Right cardiac atrium (tissue), 5 donors: Measurements from ENCODE around the gene CSF1R. TPM values are rescaled to one million over a fixed set of nuclear protein-coding genes. Genes with fewer than 3 reads are reported as not detected.
A peak's percentile ranks its signal among the peaks of the same experiment; 100 is the strongest.

Experiments used
- ATAC-seq, 2 donors: fragments of 200-7000 bp; cut with Tn5 transposase; one replicate each; pipeline versions ENCODE4 v1.8.0 to v1.9.1; 2020; ENCODE audit warnings: moderate library complexity in 2 of 2, mild to moderate bottlenecking in 1 of 2
- DNase-seq, 3 donors: peaks; one replicate each; pipeline ENCODE4 v3.0.0-alpha.2; 2020
- H3K27ac ChIP-seq: one replicate; pipeline ENCODE4 v1.5.1; 2013; ENCODE audit warnings: mild to moderate bottlenecking, low read length, control low read depth, moderate library complexity
- H3K27me3 ChIP-seq: one replicate; pipeline ENCODE4 v1.6.1; 2013; ENCODE audit not compliant: control insufficient read depth, insufficient read depth
- H3K4me1 ChIP-seq: one replicate; pipeline ENCODE4 v1.6.1; 2013; ENCODE audit warnings: low read length; ENCODE audit not compliant: control insufficient read depth, insufficient read depth
- H3K4me3 ChIP-seq: one replicate; pipeline ENCODE4 v1.5.1; 2013; ENCODE audit warnings: low read length, control low read depth
- H3K9me3 ChIP-seq: one replicate; pipeline ENCODE4 v1.6.1; 2013; ENCODE audit warnings: low read length; ENCODE audit not compliant: control insufficient read depth
- WGBS: extraction: QIAGEN DNeasy Blood & Tissue Kit; methylation state at CpG from one replicate; pipeline ENCODE4 v1.1.7; 2013; 5-methylcytosine and 5-hydroxymethylcytosine counted together
- intact Hi-C, 4 donors: fragments of 100-400 bp; cut with DNase I; formaldehyde crosslinking; loops; one replicate each; pipeline versions ENCODE4 v1.11.0 to v1.14.0; 2022 to 2023
- polyA plus RNA-seq: library from polyadenylated mRNA; stranded (reverse); fragments of 200-250 nt; gene quantifications from one replicate; pipeline ENCODE4 v1.2.3, GENCODE V29; 2013
- total RNA-seq, 4 donors: library from RNA; stranded (reverse); fragmentation: NEBNext Ultra II Directional; extraction: Animal tissue kit (Norgen Biotek cat#: 25700); gene quantifications; one replicate each; pipeline ENCODE4 v1.2.1, GENCODE V29; 2021
- donor health status: healthy with polysubstance abuse.
- donor health status: DM: no; HTN: yes; CAD: no.
- donor health status: DM: no; HTN: no; CAD: no.
- donor health status: DM: no; HTN: yes; CAD: no; lungs with severe emphysema.
- donor health status: DM: yes; HTN: yes; CAD: no.

Gene CSF1R
- total and polyA plus RNA-seq, 5 donors, result 4.5 to 31.6 (median 24.0) TPM

GRCh38 chr5:150059623-150060022, 26.7 kb downstream of the CSF1R start:
- Histone ChIP-seq H3K27me3 (no peaks in the 10 kb centered on the region), H3K4me3 (no peak overlapping the region), H3K4me1 (no peaks in the 10 kb centered on the region), H3K27ac (no peak overlapping the region), H3K9me3 (no peaks in the 10 kb centered on the region)
- DNase-seq (no peak), ATAC-seq (no peak)
- 87% methylated on average over 11 of the region's 11 CpGs for WGBS
- intact Hi-C loops, result loop anchor here in 1 of 4 donors (10.0 kb wide), 1 partner anchor 175 kb away; no protein-coding TSS in a partner anchor

- Histone ChIP-seq H3K27ac (no peak overlapping the region), H3K9me3 (no peaks in the 10 kb centered on the region), H3K4me1 (no peaks in the 10 kb centered on the region), H3K27me3 (no peaks in the 10 kb centered on the region), H3K4me3 (no peak overlapping the region)
- peak; percentile 40 to 43 for ATAC-seq
- intact Hi-C loops, result loop anchor here in 1 of 4 donors (10.0 kb wide), 1 partner anchor 176 kb away; no protein-coding TSS in a partner anchor
- DNase-seq, result no peak
- 79% methylated on average over 6 of the region's 6 CpGs for WGBS
These were observed 27.8 kb downstream of the CSF1R start for GRCh38 chr5:150058480-150059126.

GRCh38 chr5:150057996-150058395, 28.4 kb downstream of the CSF1R start:
- 72% methylated on average over 5 of the region's 5 CpGs for WGBS
- Histone ChIP-seq H3K4me3 (no peak overlapping the region), H3K27ac (no peak overlapping the region), H3K9me3 (no peaks in the 10 kb centered on the region), H3K4me1 (no peaks in the 10 kb centered on the region), H3K27me3 (no peaks in the 10 kb centered on the region)
- intact Hi-C loops, result loop anchor here in 1 of 4 donors (10.0 kb wide), 1 partner anchor 177 kb away; no protein-coding TSS in a partner anchor
- DNase-seq, result no peak
- no peak for ATAC-seq

- no peaks in the 10 kb centered on the region for H3K4me1 ChIP-seq
- H3K27me3 ChIP-seq, result no peaks in the 10 kb centered on the region
- ATAC-seq (no peak), DNase-seq (no peak)
- intact Hi-C loops, result loop anchor here in 1 of 4 donors (10.0 kb wide), 1 partner anchor 177 kb away; no protein-coding TSS in a partner anchor
- no peaks in the 10 kb centered on the region for H3K9me3 ChIP-seq
- WGBS, result 90% methylated on average over 2 of the region's 2 CpGs
- H3K27ac ChIP-seq, result no peak overlapping the region
- H3K4me3 ChIP-seq, result no peak overlapping the region
These were observed 28.8 kb downstream of the CSF1R start for GRCh38 chr5:150057511-150057910.

GRCh38 chr5:150057052-150057451, 29.3 kb downstream of the CSF1R start:
- ATAC-seq (no peak), DNase-seq (no peak)
- no peak overlapping the region for H3K4me3 ChIP-seq
- intact Hi-C loops, result loop anchor here in 1 of 4 donors (10.0 kb wide), 1 partner anchor 178 kb away; no protein-coding TSS in a partner anchor
- H3K9me3 ChIP-seq, result no peaks in the 10 kb centered on the region
- H3K27me3 ChIP-seq, result no peaks in the 10 kb centered on the region
- 71% methylated on average over 8 of the region's 8 CpGs for WGBS
- no peak overlapping the region for H3K27ac ChIP-seq
- no peaks in the 10 kb centered on the region for H3K4me1 ChIP-seq

- Histone ChIP-seq H3K27me3 (no peaks in the 10 kb centered on the region), H3K4me1 (no peaks in the 10 kb centered on the region)
These were observed 30.3 kb downstream of the CSF1R start for GRCh38 chr5:150056075-150056443.

GRCh38 chr5:150055326-150056074, 30.9 kb downstream of the CSF1R start:
- 78% methylated on average over 14 of the region's 14 CpGs for WGBS
- Histone ChIP-seq H3K27me3 (no peaks in the 10 kb centered on the region), H3K9me3 (no peaks in the 10 kb centered on the region), H3K27ac (no peak overlapping the region), H3K4me3 (no peak overlapping the region), H3K4me1 (no peaks in the 10 kb centered on the region)
- ATAC-seq, result no peak
- intact Hi-C loops, result loop anchor here in 1 of 4 donors (10.0 kb wide), 1 partner anchor 179 kb away; no protein-coding TSS in a partner anchor
- no peak for DNase-seq

More at GRCh38 chr5:150056075-150056443, 30.3 kb downstream of the CSF1R start:
- DNase-seq, result no peak
- H3K27ac ChIP-seq, result no peak overlapping the region
- intact Hi-C loops, result loop anchor here in 1 of 4 donors (10.0 kb wide), 1 partner anchor 179 kb away; no protein-coding TSS in a partner anchor
- H3K4me3 ChIP-seq, result no peak overlapping the region
- no peaks in the 10 kb centered on the region for H3K9me3 ChIP-seq
- 96% methylated on average over 9 of the region's 9 CpGs for WGBS
- ATAC-seq, result no peak

GRCh38 chr5:150054569-150054968, 31.8 kb downstream of the CSF1R start:
- WGBS, result 96% methylated on average over 2 of the region's 2 CpGs

GRCh38 chr5:150053713-150054392, 32.5 kb downstream of the CSF1R start:
- no peak overlapping the region for H3K27ac ChIP-seq
- no peak overlapping the region for H3K4me3 ChIP-seq
- 85% methylated on average over 14 of the region's 14 CpGs for WGBS
- H3K4me1 ChIP-seq, result no peaks in the 10 kb centered on the region
- DNase-seq, result no peak
- no peaks in the 10 kb centered on the region for H3K9me3 ChIP-seq
- ATAC-seq, result no peak
- intact Hi-C loops, result loop anchor here in 1 of 4 donors (10.0 kb wide), 1 partner anchor 181 kb away; no protein-coding TSS in a partner anchor
- no peaks in the 10 kb centered on the region for H3K27me3 ChIP-seq

More at GRCh38 chr5:150054569-150054968, 31.8 kb downstream of the CSF1R start:
- no peaks in the 10 kb centered on the region for H3K27me3 ChIP-seq
- no peak overlapping the region for H3K4me3 ChIP-seq
- no peak for DNase-seq
- H3K27ac ChIP-seq, result no peak overlapping the region
- H3K4me1 ChIP-seq, result no peaks in the 10 kb centered on the region
- no peak for ATAC-seq
- no peaks in the 10 kb centered on the region for H3K9me3 ChIP-seq
- intact Hi-C loops, result loop anchor here in 1 of 4 donors (10.0 kb wide), 1 partner anchor 180 kb away; no protein-coding TSS in a partner anchor

GRCh38 chr5:150052956-150053712, 33.2 kb downstream of the CSF1R start:
- 82% methylated on average over 9 of the region's 9 CpGs for WGBS
- Histone ChIP-seq H3K4me3 (no peak overlapping the region), H3K27ac (no peak overlapping the region), H3K9me3 (no peaks in the 10 kb centered on the region), H3K27me3 (no peaks in the 10 kb centered on the region), H3K4me1 (no peaks in the 10 kb centered on the region)
- no peak for ATAC-seq
- no peak for DNase-seq
- intact Hi-C loops, result loop anchor here in 1 of 4 donors (10.0 kb wide), 1 partner anchor 182 kb away; no protein-coding TSS in a partner anchor
